HG02798 (cell line): Measurements from ENCODE around the gene LRRC37A3.
A peak's percentile ranks its signal among the peaks of the same experiment; 100 is the strongest.
"Not testable (repeated sequence)": the region's sequence is repeated elsewhere in the genome, so short reads cannot be mapped to it uniquely, and the experiment has no call there.

Source experiments
- ATAC-seq: cut with Tn5 transposase; IDR thresholded peaks from one replicate; pipeline ENCODE4 v1.9.1; 2021; ENCODE audit warnings: mild to moderate bottlenecking; ENCODE audit not compliant: unreplicated experiment, poor library complexity

The LRRC37A3 gene

DNA sequence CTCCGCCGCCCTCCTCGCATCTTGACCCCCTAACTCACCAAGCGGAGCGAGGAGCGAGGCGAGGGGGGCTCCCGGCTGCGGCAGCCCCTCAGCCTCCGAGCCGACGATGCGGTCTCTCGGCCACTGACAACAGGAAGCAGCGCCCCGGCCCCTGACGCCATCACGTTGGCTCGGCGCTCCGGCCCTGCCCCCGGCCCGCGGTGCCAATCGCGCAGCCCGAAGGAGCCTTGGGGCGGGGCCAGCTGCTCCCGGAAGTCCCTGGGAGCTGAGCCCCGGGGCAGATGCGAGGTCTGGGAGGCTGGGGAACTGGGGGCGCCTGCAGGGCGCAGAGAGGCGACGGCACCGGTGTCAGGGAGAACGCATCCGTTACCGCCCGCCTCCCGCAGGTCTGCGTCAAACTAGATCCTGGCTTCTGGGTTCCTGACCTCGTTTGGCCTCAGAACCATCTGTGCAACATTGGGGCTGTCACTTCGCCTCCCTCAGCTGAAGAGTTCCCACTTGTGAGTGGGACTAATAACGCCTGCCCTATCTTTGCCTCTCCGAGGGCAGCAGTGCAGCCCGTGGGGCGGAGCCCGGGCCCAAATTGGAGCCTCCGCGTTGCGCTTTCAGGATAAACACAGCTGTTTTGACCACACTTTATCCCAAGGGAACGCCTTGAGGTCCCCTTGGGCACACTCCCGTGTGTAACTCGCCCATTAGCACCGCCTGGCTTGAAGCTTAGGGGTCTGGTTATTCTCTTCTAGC lies 82.1 kb downstream of the LRRC37A3 start:
- peak; percentile 96 for ATAC-seq

DNA sequence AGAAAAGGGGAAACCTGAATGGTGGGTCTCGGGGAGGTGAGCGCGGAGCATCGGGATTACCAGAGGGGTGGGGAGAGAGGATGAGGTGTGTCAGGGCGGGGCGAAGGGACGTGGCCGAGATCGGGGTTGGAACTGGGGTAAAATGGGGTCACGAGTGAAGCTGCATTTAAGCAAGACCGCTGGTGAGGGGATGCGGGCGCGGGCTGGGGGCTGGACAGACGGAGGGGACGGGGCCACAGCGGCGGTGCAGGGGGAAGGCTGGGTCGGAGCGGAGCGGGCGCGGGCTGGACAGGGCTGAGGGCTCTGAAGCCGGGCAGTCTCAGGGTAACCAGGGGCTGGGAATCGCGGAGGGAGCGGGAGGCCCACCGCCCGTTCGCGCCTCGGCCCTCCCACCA lies 82.7 kb downstream of the LRRC37A3 start:
- peak; percentile 33 for ATAC-seq

DNA sequence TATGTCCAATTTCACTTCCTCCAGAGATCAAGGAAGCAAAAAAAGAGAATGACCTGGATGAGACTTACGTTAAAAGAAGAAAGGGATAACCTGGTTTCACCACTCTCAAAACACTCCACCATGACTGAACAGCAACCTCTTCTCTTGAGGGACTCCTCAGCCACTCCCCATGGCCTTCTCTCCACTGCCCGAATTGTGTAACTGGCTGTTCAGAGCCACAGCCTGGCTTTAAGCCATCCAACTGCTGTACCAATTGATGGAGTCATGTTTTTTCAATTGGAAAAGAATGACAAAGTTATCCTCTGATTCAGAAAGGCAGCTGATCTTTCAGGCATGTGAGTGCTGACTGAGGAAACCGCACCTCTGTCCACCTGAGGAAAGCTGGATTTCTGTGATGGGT lies 85.2 kb downstream of the LRRC37A3 start:
- not testable (repeated sequence) for ATAC-seq

DNA sequence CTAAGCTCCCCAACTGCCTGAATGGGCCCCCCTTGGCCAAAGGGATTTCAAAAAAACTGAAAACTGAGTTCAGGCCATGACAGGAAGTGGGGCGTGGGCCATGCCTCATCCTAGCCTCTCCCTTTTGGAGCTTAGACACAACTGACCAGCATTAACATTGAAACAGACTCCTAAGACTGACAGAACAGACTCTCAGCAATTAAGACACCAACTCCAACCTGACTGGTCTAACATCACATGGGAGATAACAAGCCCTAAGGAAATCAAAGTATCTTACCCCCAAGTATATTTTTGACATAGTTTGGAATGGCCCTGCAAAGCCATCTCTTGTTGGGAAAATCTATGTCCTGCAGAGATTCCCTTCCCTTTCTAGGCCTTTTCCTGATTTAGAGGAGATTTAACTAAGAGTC lies 88.6 kb downstream of the LRRC37A3 start:
- ATAC-seq: not testable (repeated sequence)

DNA sequence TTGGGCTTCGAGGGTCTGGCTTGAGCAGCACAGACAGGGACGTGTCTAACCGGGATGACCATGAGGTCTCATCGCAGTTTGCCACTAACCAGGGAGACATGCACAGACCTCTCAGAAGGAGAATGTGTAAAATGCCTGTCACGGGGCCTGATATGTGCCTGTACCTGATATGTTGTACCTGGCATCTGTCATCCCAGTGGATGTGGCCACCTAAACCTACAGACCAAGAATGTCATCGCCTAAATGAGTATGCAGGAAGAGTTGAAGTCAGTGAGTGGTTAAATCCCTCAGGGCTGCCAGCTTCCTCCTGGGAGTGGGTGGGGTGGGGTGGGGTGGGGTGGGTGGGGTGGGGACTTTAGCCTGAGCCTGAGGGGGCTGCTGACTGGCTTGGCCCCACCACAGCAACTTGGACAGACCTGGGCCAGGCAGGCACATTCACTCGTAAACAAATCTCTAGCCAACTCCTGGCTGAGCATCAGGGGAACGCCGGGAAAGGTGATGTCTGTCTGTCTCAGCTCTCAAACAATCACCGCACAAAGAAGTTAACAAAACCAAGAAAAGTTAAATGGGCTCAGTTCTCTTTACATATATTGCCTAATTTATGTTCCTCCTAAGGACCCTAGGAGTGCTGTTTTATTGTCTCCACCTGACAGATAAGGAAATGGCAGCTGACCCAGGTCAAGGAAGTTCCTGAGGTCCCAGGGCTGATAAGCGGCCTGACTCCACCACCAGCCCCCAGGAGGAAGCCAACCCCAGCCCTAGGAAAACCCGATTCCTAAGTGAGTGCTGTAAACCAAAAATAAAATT lies 89.3 kb downstream of the LRRC37A3 start:
- not testable (repeated sequence) for ATAC-seq

DNA sequence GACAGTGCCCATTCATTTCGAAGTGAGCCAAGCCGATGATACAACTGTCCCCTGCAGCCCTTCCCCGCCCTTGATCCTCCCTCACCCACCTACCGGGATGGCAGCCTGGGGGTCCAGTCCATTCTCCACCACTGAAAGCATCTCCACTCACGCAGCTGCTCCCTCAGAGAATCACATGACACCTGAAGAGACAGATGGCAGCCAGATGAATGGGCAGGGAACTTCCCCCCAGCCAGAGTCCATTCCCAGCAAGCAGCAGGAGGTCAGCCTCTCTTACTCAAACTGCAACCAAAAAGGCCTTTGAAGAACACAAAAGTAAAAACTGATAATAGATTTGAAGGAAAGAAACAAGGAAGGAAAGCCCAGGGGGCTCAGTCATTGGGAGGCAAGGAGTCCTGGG lies 90.2 kb downstream of the LRRC37A3 start:
- not testable (repeated sequence) for ATAC-seq

DNA sequence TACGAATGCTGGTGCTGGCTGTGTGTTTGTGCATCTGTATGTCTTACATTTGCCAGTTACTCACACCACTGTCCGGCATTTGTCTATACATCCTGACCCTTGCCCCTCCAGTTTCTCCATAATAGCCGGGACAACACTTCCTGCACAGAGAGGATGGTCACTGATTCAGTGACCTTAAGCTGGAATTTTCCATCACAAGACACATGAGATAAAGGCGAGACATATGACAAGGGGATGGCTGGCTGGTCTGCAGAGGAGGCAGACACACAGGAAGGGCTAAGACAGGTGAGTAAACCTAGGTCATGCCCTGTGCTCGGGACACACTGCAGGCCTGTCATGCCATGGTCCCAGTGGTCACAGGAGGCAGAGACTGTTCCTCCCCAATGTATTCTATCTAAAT lies 100.4 kb downstream of the LRRC37A3 start:
- not testable (repeated sequence) for ATAC-seq

DNA sequence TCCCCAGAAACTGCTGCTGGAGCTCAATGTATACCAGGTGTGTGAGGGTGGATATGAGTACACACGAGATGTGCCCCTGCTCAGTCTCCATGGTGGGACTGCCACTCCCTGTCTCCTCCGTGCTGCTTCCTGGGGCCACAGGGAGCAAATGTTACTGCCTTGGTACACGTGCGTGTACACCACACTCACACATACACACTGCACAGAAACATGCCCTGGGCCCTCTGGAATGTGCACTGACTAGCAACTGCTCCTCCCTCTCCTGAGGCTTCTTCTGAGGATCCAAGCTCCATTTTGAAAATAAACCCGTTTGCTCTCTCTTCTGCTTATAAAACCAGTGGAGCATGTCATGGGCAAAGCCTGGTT lies 103.5 kb downstream of the LRRC37A3 start:
- not testable (repeated sequence) for ATAC-seq

DNA sequence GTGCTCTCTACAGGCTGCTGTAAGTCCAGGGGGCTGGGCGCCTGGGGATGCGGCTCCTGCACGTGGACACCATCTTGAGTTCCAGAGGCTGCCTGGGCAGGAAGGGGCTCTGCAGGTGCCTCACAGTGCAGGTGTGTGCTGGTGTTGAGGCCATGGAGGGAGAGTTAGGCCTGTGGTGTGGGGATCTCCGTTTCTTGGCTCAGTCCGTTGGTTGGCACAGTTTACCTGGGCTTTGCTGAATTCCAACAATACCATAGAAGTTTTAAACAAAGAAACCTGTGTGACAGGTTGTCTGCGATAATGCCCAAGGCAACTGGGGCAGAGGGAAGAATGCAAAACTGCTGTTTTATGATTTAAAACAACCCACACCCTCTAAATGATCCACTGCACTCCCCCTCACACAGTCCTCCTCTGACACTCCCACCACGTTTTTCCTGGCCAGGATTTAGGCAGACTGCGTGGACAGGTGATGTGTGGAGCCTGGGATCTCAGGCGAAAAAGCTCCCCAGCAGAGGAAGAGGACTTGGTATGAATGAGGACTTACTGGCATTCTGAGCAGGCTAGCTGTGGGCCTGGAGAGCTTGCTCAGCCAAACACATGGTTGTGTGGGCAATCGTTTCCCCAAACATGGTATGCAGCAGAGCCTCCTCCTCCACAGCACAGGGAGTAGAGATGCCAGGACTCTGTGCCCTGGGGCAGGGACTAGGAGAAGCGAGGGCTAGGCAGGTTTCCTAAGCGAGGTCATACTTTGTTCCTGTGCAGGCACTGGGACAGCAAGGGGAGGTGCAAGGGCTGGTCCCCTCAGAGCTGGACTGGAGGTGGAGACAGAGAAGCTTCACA lies 104.1 kb downstream of the LRRC37A3 start:
- not testable (repeated sequence) for ATAC-seq

DNA sequence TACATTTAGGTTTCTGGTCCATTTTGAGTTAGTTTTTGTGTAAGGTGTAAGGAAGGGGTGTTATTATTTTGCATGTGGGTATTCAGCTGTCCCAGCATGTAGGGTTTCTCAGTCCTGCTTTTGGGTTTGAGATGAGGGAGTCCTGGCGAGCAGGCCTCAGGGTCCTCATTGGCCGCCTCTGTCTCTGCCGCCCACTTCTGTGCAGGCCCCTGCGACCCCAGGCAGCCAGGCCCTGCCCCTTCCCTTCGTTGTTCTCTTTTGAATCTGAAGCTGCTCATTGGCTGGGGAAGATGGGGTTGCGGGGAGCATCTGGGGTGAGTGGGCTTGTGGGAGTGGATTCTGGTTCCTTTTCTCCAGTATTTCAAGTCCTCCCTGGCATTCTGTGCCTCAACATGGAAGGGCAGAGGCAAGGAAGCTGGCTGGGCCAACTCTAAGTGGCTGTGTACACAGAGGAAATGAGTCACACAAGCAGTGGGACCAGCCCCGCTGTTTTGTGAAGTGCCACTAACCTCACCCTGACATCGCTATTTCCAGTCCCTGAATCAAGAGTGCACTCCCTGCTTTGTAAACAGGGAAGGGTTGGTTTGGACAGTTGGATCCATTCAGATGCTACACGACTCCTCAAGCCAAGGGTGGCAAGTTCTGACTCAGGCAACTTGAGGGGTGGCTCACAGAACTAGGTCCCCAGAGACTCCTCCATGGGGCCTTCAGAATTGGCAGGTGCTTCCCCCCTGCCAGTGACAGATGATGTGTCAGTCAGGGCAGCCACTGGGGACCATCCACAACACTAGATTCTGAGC lies 110.9 kb downstream of the LRRC37A3 start:
- peak; percentile 87 for ATAC-seq
